Fibroblast of pulmonary artery (primary cell): Measurements from ENCODE around the gene NT5E.

ENCODE experiments used
- DNase-seq: peaks from one replicate; pipeline ENCODE4 v3.0.0-alpha.2; 2010; ENCODE audit warnings: low read depth
- H3K4me3 ChIP-seq: replicated peaks from 2 replicates; pipeline ENCODE4 v1.5.1; 2011; ENCODE audit warnings: low read depth, mild to moderate bottlenecking, control low read depth, low read length, moderate library complexity
- TF ChIP-seq, protein P1 (sequence below): IDR thresholded peaks from 2 replicates; pipeline ENCODE4 v1.5.1; 2011; ENCODE audit warnings: mild to moderate bottlenecking, control low read depth, low read length, inconsistent platforms; ENCODE audit errors: missing control alignments

NT5E gene

GRCh38 chr6:85473748-85474147 is 23.9 kb downstream of the NT5E start:
- DNase-seq, result no peak
- TF ChIP-seq, protein P1, sequence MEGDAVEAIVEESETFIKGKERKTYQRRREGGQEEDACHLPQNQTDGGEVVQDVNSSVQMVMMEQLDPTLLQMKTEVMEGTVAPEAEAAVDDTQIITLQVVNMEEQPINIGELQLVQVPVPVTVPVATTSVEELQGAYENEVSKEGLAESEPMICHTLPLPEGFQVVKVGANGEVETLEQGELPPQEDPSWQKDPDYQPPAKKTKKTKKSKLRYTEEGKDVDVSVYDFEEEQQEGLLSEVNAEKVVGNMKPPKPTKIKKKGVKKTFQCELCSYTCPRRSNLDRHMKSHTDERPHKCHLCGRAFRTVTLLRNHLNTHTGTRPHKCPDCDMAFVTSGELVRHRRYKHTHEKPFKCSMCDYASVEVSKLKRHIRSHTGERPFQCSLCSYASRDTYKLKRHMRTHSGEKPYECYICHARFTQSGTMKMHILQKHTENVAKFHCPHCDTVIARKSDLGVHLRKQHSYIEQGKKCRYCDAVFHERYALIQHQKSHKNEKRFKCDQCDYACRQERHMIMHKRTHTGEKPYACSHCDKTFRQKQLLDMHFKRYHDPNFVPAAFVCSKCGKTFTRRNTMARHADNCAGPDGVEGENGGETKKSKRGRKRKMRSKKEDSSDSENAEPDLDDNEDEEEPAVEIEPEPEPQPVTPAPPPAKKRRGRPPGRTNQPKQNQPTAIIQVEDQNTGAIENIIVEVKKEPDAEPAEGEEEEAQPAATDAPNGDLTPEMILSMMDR, result no peak
- H3K4me3 ChIP-seq, result no peak overlapping the region

GRCh38 chr6:85476532-85476931 is 26.6 kb downstream of the NT5E start:
- TF ChIP-seq, protein P1, result no peak
- no peak overlapping the region for H3K4me3 ChIP-seq
- no peak for DNase-seq

DNA sequence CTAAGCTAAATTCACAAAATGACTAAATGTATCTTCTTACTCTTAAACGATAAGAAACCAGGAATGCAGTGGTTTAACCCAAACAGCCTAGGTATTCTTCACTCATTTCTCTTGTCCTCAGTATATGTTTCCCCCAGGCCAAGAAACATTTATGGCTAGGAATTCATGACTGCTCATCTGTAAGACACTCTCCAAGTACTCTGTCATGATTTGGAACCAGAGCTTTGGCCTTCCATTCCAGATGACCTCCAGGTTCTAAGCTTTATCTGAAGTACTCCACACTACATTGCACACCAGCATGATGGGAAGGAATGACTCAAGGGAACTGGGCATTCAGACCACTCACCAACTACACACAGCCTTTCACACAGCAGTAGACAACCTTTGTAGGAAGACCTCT is 29.3 kb downstream of the NT5E start:
- TF ChIP-seq, protein P1, result no peak
- no peak overlapping the region for H3K4me3 ChIP-seq
- DNase-seq, result no peak

DNA sequence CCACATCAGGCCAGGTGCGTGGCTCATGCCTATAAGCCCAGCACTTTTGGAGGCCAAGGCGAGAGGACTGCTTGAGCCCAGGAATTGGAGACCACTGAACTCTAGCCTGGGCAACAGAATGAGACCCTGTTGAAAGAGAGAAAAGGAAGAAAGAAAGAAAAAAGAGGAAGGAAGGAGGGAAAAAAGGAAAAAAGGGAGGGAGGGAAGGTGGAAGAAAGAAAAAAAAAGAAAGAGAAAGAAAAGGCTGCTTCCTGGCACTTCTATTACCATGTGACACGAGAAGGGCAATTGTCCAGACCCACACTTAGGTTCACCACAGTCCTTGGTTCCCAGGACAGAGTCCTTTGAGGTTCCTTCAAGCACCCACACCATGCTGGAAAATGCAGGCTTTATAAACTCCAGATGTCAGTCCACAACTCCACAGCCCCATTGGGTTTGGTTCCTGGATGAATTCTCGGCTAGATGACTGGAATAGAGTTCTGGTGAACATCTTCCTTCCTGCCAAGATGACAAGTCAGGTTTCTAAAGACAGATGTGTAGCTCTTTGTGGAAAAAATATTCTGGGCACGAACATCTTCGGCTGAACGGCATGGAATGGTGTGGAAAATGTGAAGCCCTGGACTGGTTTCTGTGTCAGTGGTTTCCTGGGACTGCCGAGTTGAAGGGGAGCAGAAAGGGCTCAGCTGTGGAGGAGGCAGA is 32.5 kb downstream of the NT5E start:
- no peak overlapping the region for H3K4me3 ChIP-seq
- TF ChIP-seq, protein P1, result no peak
- peak; percentile 31 for DNase-seq

DNA sequence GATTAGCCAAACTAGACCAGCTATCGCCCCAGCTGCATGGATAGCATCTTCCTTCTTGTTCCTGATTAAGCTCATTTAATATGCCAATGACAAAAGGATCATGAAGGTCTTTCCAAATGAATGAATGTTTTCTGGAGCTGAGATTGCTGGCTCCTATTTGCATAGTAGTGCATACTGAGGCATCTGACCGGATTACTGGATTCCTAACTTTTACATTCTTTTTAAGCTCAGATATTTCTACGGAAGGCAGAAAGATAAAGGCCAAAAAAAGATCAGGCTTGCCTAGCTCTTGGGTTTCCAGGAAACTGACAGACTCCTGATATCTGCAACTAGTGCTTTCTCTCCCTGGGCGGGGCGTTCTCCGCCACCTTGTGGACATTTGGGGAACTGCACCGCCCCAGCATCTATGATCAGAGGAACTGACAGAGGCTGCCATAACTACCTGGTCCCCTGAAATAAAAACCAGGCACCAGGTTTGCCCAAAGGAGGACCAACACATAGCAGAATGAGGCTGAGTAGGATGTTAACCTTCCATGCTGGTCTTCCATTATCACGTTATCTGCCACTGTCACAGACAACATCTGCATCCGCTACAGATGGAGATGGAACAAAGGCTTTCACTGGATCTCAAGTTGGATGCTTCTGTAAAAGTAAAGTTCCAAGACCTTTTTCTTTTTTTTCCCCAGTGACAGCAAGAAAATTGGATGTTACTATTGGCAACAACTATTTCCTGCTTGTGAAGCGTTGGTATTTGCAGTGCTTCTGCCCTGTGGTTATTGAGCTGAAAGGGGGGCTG is 33.2 kb downstream of the NT5E start:
- no peak overlapping the region for H3K4me3 ChIP-seq
- TF ChIP-seq, protein P1, result no peak
- peak; percentile 85 for DNase-seq

- no peak for DNase-seq
- no peak overlapping the region for H3K4me3 ChIP-seq
- TF ChIP-seq, protein P1, result no peak
Measured at GRCh38 chr6:85483846-85484245, 34.0 kb downstream of the NT5E start.
